Skin of body (tissue), 2 donors: Measurements from ENCODE around the gene MORN1. TPM values are rescaled to one million over a fixed set of nuclear protein-coding genes. Genes with fewer than 3 reads are reported as not detected.
A peak's percentile ranks its signal among the peaks of the same experiment; 100 is the strongest.

ENCODE experiments used
- DNase-seq: peaks from one replicate; lab custom pipeline; 2025; lab: John Stamatoyannopoulos, UW
- total RNA-seq: library from RNA; depleted of rRNA; stranded (reverse); fragments of >200 nt; gene quantifications from one replicate; pipeline ENCODE4 v1.2.3, GENCODE V29; 2014

Gene MORN1
- total RNA-seq, 1 donor from 2014 or later = 10.3 TPM

DNA sequence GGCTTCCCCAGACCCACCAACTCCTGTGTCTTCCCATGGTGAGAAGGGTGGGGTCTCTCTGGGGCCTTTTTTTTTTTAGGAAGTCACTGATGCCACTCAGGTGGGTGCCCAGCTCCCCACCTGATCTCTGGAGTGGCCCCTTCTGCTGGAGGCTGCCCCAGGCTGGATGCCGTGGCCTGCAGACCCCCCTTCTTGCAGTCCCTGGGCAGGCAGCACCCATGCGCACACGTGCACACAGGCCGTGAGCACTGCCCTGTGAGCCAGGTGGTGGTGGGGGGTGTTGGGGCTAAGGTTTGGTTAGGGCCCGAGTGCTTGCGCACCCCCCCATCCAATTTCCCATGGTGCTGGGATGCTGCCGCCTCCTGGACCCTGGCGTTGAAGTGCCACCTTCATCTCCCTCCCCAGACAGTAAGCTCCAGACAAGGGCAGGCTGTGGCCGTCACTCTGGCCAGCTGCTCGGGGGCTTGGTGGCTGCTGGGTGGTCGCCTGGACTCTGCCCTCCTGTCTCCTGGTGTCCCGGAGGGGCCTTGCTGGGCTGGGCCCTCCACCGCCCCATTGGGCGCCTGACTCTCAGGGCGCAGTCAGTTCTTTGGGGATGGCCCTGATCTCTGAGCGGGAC, 112.7 kb downstream of the MORN1 start:
- no peak for DNase-seq

DNA sequence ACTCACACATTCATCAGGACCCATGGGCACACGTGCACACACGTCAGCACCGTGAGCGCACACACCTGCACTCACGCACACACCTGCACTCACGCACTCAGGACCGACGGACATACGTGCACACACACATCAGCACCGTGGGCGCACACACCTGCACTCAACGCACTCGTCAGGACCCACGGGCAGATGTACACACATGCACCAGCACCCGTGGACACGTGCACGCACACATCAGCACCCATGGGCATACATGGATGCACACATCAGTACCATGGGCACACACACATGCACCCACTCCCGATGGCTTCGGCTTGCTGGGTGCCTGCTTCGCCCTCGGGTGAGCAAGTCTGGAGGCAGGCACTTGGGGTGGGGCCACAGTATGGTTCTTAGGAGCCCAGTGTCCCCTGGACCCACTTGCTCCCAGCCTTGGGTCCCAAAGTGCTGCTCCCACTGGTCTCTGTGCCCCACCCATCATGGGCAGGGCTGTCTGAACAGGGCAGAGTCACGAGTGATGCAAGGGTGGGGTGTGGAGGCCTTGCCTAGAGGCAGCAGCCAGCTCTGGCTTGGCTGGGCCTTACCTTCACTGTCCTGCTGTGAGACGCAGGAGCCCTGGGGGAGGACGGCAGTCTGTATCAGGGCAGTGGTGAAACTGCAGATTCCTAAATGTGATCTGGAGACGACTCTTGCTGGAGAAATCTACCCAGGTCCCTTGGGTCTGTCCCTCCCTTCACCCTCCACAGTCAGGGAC, 113.4 kb downstream of the MORN1 start:
- DNase-seq = no peak

DNA sequence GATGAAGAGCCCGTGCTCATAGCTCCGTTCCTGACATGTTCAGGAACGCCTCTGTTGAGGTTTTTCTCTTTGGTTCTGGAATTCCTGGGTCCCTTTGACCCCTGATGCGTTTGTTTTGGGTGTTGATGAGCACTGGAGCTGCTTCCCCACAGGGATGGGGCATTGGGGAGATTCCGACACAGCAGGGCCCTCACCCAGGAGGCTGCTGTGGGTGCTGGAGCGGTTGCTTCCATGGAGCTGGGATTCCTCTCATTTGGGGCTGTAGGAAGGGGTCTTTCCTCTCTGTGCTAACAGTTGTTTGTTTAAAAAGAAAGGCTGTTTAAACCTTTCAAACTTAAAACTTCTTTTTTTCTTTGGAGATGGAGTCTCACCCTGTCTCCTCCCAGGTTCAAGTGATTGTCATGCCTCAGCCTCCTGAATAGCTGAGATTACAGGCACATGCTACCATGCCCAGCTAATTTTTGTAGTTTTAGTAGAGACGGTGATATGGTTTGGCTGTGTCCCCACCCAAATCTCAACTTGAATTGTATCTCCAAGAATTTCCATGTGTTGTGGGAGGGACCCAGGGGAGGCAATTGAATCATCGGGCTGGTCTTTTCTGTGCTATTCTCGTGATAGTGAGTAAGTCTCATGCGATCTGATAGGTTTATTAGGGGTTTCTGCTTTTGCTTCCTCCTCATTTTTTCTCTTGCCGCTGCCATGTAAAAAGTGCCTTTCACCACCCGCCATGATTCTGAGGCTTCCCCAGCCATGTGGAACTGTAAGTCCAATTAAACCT, 114.4 kb downstream of the MORN1 start:
- peak; percentile 36 for DNase-seq

DNA sequence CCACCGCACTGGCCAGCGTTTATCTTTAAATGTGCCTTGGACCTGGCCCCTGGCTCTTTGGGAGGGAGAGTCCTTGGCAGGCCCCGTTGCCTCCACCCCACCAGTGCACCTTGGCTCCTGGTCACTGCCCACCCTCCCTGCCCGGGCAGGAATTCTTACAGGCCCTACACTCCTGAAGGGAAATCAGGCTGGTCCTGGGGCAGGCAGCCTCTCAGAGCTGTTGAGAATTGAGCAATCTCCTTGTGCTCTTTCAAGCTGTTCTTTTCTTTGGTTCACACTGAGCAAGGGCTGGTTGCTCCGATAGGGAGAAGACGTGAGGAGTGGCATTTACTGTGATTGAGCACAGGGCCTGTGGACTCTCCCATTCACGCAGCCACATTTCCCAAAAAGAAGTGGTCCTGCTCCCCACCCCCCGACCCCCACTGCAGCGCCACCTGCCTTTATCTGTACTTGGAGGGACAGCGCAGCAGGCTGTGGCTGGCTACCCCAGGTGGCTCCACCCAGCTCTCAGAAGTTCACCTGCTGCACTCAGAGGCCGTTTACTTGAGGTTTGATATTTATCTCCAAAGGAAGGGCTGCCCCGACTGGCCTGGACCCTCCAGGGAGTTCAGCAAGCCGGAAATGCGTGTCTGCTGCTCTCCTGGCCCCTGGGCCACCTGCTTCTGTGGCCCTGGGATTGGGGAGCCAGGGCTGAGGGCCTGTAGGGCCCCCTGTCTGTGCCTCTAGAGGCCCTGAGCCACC, 115.4 kb downstream of the MORN1 start:
- DNase-seq = no peak

DNA sequence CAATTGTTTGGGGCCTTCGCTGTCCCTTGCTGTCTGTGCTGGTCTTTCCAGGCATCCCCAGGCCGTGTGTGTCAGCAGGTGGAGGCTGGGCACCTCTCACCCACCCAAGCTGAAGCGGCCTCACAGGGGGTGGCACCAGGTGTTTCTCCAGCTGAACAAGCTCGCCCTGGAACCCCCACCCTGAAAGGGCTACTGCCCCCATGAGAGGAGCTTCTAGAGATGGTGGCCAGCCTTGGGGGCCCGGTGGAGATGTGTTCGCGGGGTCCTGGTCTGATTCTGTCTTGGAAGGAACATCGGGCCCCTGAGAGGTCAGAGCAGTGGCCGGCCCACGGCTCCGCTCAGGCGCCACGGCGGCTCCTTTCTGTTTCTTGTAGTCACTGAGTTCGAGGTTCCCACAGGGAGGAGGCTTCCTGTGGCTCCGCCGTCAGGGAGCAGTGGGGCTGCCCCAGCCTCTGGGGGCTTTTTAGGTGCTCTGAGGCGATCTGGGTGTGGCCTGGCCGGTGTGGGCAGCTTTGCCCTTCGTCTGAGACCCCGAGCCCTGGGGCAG, 116.4 kb downstream of the MORN1 start:
- no peak for DNase-seq

DNA sequence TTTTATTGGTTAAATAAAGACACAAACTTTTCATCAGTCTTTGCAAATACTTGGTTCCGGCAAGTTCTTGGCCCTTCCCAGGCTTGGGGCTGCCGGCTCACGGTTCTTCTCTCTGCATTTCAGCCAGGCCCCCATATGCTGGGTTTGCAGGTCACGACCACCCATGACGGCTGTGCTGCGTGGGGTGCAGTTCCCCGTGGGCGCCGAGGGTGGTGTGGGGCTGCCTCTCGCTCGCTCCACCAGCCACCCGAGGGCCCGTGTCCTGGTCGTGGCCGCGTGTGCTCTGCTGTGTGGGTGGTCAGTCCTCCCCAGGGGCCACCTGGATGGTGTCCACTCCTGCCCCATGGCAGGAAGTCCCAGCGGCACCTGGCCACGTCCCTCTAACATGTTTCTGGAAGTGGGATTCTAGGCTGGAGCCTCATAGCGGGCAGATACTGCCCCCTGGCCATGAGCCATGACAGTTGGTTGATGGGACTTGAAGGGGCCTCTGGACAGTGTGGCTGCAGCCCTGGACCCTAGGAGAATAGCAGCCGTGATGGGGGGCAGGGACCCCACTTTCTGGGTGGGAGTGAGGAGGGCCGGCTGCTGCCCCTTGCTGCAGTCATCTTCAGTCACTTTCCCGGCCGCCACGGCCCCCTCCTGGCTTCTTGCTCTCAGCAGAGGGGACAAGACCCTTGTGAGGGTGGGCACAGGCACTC, 117.0 kb downstream of the MORN1 start:
- no peak for DNase-seq

DNA sequence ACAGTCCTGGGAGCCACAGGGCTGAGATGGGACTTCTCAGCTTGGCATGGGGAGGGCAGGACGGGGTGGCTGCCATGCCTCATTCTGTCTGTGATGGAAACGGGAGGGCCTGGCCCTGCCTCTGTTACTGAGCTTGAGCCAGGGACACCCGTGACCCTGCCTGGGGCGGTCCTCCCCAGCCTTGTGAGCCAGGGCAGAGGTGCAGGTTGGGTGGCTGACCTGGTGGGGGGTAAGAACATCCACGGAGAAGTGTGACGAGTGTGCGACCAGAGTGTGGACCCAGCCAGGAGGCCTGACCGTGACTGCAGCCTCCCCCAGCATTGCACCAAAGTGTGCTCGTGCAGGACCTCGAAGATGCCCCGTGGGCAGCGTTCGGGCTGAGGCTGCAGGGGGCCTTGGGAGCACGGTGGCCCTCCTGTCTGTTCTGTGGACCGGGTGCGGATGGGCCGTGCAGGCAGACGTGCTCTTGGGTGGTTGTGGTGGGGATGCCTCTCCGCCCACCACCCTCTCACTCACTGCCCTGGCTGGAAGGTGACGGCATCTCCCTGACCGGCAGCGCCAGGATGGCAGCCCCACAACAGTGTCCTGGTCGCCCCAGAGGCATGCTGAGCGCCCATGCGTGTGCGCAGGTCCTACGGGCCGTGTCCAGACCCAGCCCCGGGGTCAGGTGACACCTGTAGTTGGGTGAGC, 117.8 kb downstream of the MORN1 start:
- DNase-seq = no peak

DNA sequence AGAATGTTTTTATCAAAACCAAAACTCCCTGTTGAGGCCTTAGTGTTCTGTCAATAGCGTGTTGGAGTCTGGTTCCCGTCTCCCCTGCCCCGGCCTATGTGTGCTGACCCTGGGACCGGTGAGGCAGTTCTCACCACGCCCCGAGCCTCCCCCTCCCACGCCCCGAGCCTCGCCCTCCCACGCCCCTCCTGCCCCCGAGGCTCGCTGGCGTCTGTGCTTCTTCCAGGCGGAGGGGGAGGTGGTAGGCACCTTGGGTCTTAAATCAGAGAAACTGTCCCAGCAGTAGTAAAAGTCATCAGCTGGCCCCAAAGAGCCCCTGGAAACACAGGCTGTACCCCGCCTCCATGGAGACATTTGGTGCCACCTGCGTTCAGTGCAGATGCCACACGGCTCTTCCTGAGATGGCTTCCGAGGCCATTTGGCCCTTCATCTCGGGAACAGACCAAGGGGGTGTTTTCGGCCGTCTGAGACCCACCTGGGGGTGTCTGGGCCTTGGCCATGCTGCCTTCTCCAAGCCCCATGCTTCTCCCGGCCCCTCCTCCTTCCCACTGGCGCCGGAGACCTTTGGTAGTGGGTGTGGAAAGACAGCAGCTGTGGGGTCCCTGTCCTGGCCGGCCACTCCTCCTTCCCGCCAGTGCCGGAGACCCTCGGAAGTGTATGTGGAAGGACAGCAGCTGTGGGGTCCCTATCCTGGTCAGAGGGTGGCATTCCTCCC, 118.5 kb downstream of the MORN1 start:
- DNase-seq = no peak

DNA sequence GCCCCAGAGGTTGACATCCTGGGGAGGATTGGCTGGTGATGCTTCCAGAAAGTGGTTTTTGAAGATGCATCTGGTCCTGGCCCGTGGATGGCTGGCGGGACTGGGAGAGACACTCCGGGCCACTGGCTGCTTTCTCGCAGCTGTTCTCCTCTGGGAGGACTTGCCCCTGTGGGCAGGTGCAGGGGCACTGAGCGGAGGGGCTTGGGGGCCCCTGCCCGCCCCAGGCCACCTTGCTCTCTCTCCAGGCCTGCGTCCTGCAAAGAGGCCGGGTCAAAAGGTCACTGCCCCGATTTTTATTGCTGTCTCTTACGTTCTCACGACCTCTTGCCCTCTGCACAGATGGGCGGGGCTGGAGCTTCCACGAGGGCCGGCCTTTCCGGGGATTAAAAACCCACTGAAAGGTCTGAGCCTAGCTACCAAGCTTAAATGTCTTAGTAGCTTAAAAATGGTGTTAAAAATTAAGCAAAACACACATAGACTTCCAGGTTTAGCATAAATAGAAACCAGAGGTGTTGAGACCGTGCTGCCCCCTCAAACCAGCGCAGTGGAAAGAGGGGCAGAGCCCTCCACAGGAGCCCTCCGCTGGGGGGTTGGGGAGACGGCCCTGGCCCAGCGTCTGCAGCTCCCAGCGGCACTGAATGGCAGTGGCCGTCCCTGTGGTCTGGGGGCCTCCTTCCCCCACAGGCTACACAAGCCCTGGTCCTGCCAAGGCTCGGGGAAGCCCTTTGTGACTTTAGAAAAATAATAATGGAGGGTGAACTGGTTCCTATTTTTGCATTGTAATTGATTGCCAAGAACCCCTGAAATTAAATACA, 119.3 kb downstream of the MORN1 start:
- DNase-seq = no peak

Other genes with a start within 250 kb of the MORN1 start
- 15.5 TPM for gene FAAP20, start 196.8 kb downstream of the MORN1 start, total RNA-seq
- gene SKI, start 163.2 kb downstream of the MORN1 start, total RNA-seq = 28.4 TPM
- 40.1 TPM for gene RER1, start 287 bp upstream of the MORN1 start, total RNA-seq
- gene PEX10, start 21.0 kb upstream of the MORN1 start, total RNA-seq = 15.8 TPM
- 15.3 TPM for gene PLCH2, start 84.7 kb upstream of the MORN1 start, total RNA-seq
- 24.1 TPM for gene PANK4, start 135.0 kb upstream of the MORN1 start, total RNA-seq
- 1.5 TPM for gene HES5, start 138.7 kb upstream of the MORN1 start, total RNA-seq
- 18.1 TPM for gene TNFRSF14, start 164.8 kb upstream of the MORN1 start, total RNA-seq
- gene PRXL2B, start 195.2 kb upstream of the MORN1 start, total RNA-seq = 7.3 TPM
- 1.3 TPM for gene MMEL1, start 241.5 kb upstream of the MORN1 start, total RNA-seq